ENCODE data around the gene VCP. TPM values are rescaled to one million over a fixed set of nuclear protein-coding genes. Genes with fewer than 3 reads are reported as not detected.
"Not testable (repeated sequence)": the region's sequence is repeated elsewhere in the genome, so short reads cannot be mapped to it uniquely, and the experiment has no call there.

VCP gene
- total and polyA plus RNA-seq, 2 donors (not counting 1 experiment from before 2014, with no cell fraction given), result 93.0 to 178 TPM

GRCh38 chr9:35026671-35027070 is 45.8 kb downstream of the VCP start:
- H3K27ac Mint-ChIP-seq, result no peak overlapping the region
- WGBS (ENCODE audit: insufficient coverage), result 96% methylated on average over 3 of the region's 3 CpGs
- no peaks in the 10 kb centered on the region for H3K79me2 ChIP-seq (ENCODE audit: control insufficient read depth, insufficient read depth, low read length)

GRCh38 chr9:35023443-35023842 is 49.0 kb downstream of the VCP start:
- H3K27ac Mint-ChIP-seq; H4K20me1 ChIP-seq (ENCODE audit: control insufficient read depth, insufficient read depth, low read length, poor library complexity, severe bottlenecking); H3K36me3 ChIP-seq (replicated peaks in 1 of 2; ENCODE audit: control extremely low read depth in 1 of 2, control insufficient read depth in 1 of 2, extremely low read depth in 1 of 2, insufficient read depth in 2 of 2, low read length in 1 of 2); H3K9me3 ChIP-seq (ENCODE audit: control extremely low read depth in 1 of 3, control insufficient read depth in 2 of 3, insufficient read depth in 1 of 3, low read length in 2 of 3); intact Hi-C loops (cut with micrococcal nuclease); H3K9ac ChIP-seq (ENCODE audit: low read length); H3K27me3 Mint-ChIP-seq; H3K79me2 ChIP-seq (ENCODE audit: control insufficient read depth, insufficient read depth, low read length); H3K4me1 ChIP-seq (ENCODE audit: control insufficient read depth in 2 of 2, insufficient read depth in 2 of 2, low read length in 2 of 2); H3K9me3 Mint-ChIP-seq (ENCODE audit: insufficient read depth); CTCF ChIA-PET; H3K4me3 ChIP-seq (ENCODE audit: control extremely low read depth in 1 of 5, extremely low read depth in 1 of 5, insufficient read depth in 1 of 5, low read depth in 2 of 5, low read length in 4 of 5); H3K4me2 ChIP-seq (replicated peaks; ENCODE audit: low read depth, low read length, poor library complexity, severe bottlenecking); H3K27me3 ChIP-seq (replicated peaks in 1 of 4; ENCODE audit: control extremely low read depth in 1 of 4, control insufficient read depth in 3 of 4, insufficient read depth in 4 of 4, low read length in 3 of 4); POLR2A ChIA-PET; H3K4me3 Mint-ChIP-seq; H2AFZ ChIP-seq (ENCODE audit: insufficient read depth, low read depth, low read length, poor library complexity, severe bottlenecking); H3K27ac ChIP-seq (ENCODE audit: low read length in 2 of 2); ATAC-seq (ENCODE audit: low read depth): not testable (repeated sequence)
- WGBS (ENCODE audit: insufficient coverage), result 7% methylated on average over 5 of the region's 5 CpGs
- DNase-seq, result peak; percentile 24
- peaks cover 10% of the 10 kb centered on the region for H3K4me1 Mint-ChIP-seq

More at GRCh38 chr9:35026671-35027070, 45.8 kb downstream of the VCP start:
- Histone ChIP-seq H3K4me1 (ENCODE audit: control insufficient read depth in 2 of 2, insufficient read depth in 2 of 2, low read length in 2 of 2) (peaks cover 4 to 5% of the 10 kb centered on the region in 2 donors), H3K4me2 (replicated peaks; ENCODE audit: low read depth, low read length, poor library complexity, severe bottlenecking) (no peak overlapping the region), H3K27ac (ENCODE audit: low read length in 2 of 2) (no peak overlapping the region), H3K27me3 (replicated peaks in 1 of 4; ENCODE audit: control extremely low read depth in 1 of 4, control insufficient read depth in 3 of 4, insufficient read depth in 4 of 4, low read length in 3 of 4) (no peaks in the 10 kb centered on the region), H4K20me1 (ENCODE audit: control insufficient read depth, insufficient read depth, low read length, poor library complexity, severe bottlenecking) (no peaks in the 10 kb centered on the region), H3K4me3 (ENCODE audit: control extremely low read depth in 1 of 5, extremely low read depth in 1 of 5, insufficient read depth in 1 of 5, low read depth in 2 of 5, low read length in 4 of 5) (no peak overlapping the region), H2AFZ (ENCODE audit: insufficient read depth, low read depth, low read length, poor library complexity, severe bottlenecking) (no peak overlapping the region), H3K9ac (ENCODE audit: low read length) (no peak overlapping the region), H3K9me3 (ENCODE audit: control extremely low read depth in 1 of 3, control insufficient read depth in 2 of 3, insufficient read depth in 1 of 3, low read length in 2 of 3) (no peaks in the 10 kb centered on the region), H3K36me3 (replicated peaks in 1 of 2; ENCODE audit: control extremely low read depth in 1 of 2, control insufficient read depth in 1 of 2, extremely low read depth in 1 of 2, insufficient read depth in 2 of 2, low read length in 1 of 2) (peaks cover 0 to 2% of the 10 kb centered on the region in 2 experiments)
- intact Hi-C loops (cut with micrococcal nuclease), result no loop called here
- ChIA-PET POLR2A (no interaction called here), CTCF (interaction anchor here (1.2 kb wide), 2 partner anchors 25 to 127 kb away, joined by 4 read pairs; no protein-coding TSS in a partner anchor)
- ATAC-seq (ENCODE audit: low read depth) (no peak), DNase-seq (no peak)
- Mint-ChIP-seq H3K27me3 (no peaks in the 10 kb centered on the region), H3K4me3 (no peak overlapping the region), H3K9me3 (ENCODE audit: insufficient read depth) (no peaks in the 10 kb centered on the region), H3K4me1 (peaks cover 12% of the 10 kb centered on the region)
- TF ChIP-seq EZH2 (IDR thresholded peaks at IDR 0.05; ENCODE audit: borderline replicate concordance, insufficient read depth, low read depth, low read length, poor library complexity, severe bottlenecking), result no peak
- TF ChIP-seq CTCF (IDR thresholded peaks at IDR 0.05), result no peak
